Heart left ventricle (tissue), 13 donors: ENCODE measurements around the gene GGA2.

Experiments
- CTCF ChIP-seq, 12 donors: fragments of 200-600 bp; sonication (generic) in 4 of 12; IDR thresholded peaks; one replicate each; pipeline versions ENCODE4 v1.5.0 to v1.8.0; 2018 to 2022; ENCODE audit warnings: antibody characterized with exemption in 12 of 12, mild to moderate bottlenecking in 5 of 12
- POLR2A ChIP-seq, 2 donors: fragments of 450-650 bp; IDR thresholded peaks; one replicate each; pipeline ENCODE4 v1.6.1; 2017; ENCODE audit warnings: antibody characterized with exemption in 2 of 2, mild to moderate bottlenecking in 2 of 2, moderate library complexity in 2 of 2
- donor health status: ischemic (EF 13 %, LVEDD 7.1; RV severe dilation, severe dysfunction).
- donor health status: DM: no; HTN: yes; CAD: no.
- donor health status: DM: no; HTN: no; CAD: no.
- donor health status: ischemic (EF 25% LVEDD 6.9; RV normal size, moderate dysfunction).
- donor health status: ischemic (EF 25% LVEDD 5.7; RV mildly dilated, moderate dysfunction).
- donor health status: ischemic (EF 35%, LVEDD 5.7; RV mildly dilated, moderate dysfunction).
- donor health status: nonischemic (EF 11% LVEDD 7.7; RV severe dilation, severe dysfunction).
- donor health status: DM: yes; HTN: yes; CAD: no.
- donor health status: PGD.
- donor health status: ischemic (EF 29% LVEDD 5.4; RV normal size, mild dysfunction).
- donor health status: nonischemic (EF 23%, LVEDD 6.1; RV moderate dilation, normal function).

GRCh38 chr16:23544436-23544835 lies 34.1 kb upstream of the GGA2 start:
- TF ChIP-seq POLR2A (IDR thresholded peaks at IDR 0.05) (no peak), CTCF (IDR thresholded peaks at IDR 0.05) (no peak)
